ENCODE results near the gene GPRC5A. TPM values are rescaled to one million over a fixed set of nuclear protein-coding genes. Genes with fewer than 3 reads are reported as not detected.

Gene GPRC5A
- total RNA-seq, 1 donor from 2014 or later = not detected

DNA sequence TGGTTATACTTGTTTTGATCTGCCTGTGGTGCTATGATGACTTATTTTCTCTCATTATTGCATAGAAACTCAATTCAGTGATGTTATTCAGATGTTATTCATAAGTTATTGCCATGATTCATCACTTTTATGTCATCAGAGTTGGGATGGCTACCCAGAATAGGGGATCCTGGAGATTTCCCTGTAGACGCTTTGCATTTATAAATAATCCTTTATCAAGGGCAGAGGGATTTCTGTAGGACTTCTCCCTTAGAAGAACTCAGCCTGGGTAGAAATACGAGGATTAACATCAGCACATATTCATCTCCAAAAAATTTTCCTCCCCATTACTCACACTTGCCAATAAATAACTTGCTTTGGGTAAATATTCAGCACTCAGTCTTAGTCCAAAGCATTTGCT, 4.9 kb downstream of the GPRC5A start:
- no peak for DNase-seq (ENCODE audit: low read depth, low spot score)
- Mint-ChIP-seq H3K27ac (ENCODE audit: unreplicated experiment) (no peak overlapping the region), H3K4me1 (no peaks in the 10 kb centered on the region), H3K27me3 (ENCODE audit: low read depth) (peaks cover 48% of the 10 kb centered on the region), H3K36me3 (ENCODE audit: low read depth) (no peaks in the 10 kb centered on the region), H3K9me3 (no peaks in the 10 kb centered on the region), H3K4me3 (no peak overlapping the region)
- TF ChIP-seq, protein P1, sequence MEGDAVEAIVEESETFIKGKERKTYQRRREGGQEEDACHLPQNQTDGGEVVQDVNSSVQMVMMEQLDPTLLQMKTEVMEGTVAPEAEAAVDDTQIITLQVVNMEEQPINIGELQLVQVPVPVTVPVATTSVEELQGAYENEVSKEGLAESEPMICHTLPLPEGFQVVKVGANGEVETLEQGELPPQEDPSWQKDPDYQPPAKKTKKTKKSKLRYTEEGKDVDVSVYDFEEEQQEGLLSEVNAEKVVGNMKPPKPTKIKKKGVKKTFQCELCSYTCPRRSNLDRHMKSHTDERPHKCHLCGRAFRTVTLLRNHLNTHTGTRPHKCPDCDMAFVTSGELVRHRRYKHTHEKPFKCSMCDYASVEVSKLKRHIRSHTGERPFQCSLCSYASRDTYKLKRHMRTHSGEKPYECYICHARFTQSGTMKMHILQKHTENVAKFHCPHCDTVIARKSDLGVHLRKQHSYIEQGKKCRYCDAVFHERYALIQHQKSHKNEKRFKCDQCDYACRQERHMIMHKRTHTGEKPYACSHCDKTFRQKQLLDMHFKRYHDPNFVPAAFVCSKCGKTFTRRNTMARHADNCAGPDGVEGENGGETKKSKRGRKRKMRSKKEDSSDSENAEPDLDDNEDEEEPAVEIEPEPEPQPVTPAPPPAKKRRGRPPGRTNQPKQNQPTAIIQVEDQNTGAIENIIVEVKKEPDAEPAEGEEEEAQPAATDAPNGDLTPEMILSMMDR (conservative IDR thresholded peaks at IDR 0.05) = no peak

DNA sequence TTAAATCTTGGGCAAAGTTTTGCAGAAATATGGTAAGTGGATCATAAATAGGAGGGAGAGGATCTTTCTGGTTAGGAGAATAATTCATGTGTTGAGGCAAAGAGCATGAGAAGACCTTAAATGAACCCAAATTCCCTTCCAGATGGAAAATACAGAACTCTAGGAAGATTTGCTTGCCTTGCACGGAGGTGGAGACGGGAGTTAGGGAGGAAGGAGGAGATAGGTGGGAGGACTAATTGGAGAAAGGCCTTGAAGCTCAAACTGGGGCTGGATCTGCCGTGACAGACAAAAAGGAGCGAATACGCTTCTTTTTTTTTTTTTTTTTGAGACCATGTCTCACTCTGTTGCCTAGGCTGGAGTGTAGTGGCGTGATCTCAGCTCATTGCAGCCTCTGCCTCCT, 5.9 kb downstream of the GPRC5A start:
- Mint-ChIP-seq H3K4me3 (no peak overlapping the region), H3K27me3 (ENCODE audit: low read depth) (peaks cover 44% of the 10 kb centered on the region), H3K36me3 (ENCODE audit: low read depth) (no peaks in the 10 kb centered on the region), H3K4me1 (no peaks in the 10 kb centered on the region), H3K27ac (ENCODE audit: unreplicated experiment) (no peak overlapping the region), H3K9me3 (no peaks in the 10 kb centered on the region)
- DNase-seq (ENCODE audit: low read depth, low spot score) = no peak
- TF ChIP-seq, protein P1 (conservative IDR thresholded peaks at IDR 0.05) = no peak

GRCh38 chr12:12898136-12898717, 6.9 kb downstream of the GPRC5A start:
- Mint-ChIP-seq H3K9me3 (no peaks in the 10 kb centered on the region), H3K4me1 (no peaks in the 10 kb centered on the region), H3K36me3 (ENCODE audit: low read depth) (no peaks in the 10 kb centered on the region), H3K4me3 (no peak overlapping the region), H3K27ac (ENCODE audit: unreplicated experiment) (no peak overlapping the region), H3K27me3 (ENCODE audit: low read depth) (peaks cover 34% of the 10 kb centered on the region)
- DNase-seq (ENCODE audit: low read depth, low spot score) = no peak
- TF ChIP-seq, protein P1 (conservative IDR thresholded peaks at IDR 0.05) = no peak

- H3K4me3 Mint-ChIP-seq = no peak overlapping the region
- TF ChIP-seq, protein P1 (conservative IDR thresholded peaks at IDR 0.05) = no peak
- H3K36me3 Mint-ChIP-seq (ENCODE audit: low read depth) = no peaks in the 10 kb centered on the region
- H3K9me3 Mint-ChIP-seq = no peaks in the 10 kb centered on the region
- no peak overlapping the region for H3K27ac Mint-ChIP-seq (ENCODE audit: unreplicated experiment)
- no peaks in the 10 kb centered on the region for H3K4me1 Mint-ChIP-seq
- H3K27me3 Mint-ChIP-seq (ENCODE audit: low read depth) = peaks cover 26% of the 10 kb centered on the region
- DNase-seq (ENCODE audit: low read depth, low spot score) = no peak
Measured at GRCh38 chr12:12898911-12899511, 7.6 kb downstream of the GPRC5A start.

DNA sequence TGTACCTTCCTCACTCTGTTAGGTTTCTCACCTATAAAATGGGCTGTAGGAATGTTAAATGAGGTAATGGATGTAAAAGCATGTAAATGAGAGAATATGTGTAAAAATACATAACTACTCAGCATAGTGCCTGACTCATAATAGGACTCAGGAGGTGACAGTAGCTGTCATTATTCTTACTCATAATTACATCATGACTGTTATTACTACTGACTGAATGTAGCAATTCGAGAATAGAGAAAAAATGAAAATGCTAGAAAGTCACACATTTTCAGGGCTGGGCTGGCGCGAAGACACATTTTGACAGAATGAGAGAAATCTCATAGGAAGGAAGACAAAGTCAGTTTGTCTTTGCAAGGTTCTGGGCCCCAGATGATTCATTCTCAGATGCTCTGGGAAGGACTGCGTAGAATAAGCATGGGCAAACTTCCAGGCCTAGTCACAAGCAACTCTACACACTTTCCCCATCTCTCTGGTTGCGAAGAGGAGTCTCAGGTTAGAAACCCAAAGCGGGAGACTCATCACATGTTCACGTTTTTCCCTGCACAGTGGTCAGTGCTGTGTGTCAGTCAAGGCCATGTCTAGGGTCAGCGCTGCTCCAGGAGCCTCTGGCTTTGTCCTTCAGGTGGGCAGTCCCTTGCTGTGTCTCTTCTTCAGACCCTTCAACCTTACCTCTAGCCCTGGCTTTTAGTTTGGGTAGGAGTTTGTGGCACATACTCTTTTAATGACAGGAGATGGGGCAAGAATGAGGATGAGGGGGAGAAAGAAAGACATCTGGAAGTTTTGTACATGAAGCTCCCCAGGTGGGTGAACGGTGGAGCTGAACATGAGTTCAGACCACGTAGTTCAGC, 8.4 kb downstream of the GPRC5A start:
- peaks cover 22% of the 10 kb centered on the region for H3K27me3 Mint-ChIP-seq (ENCODE audit: low read depth)
- no peak overlapping the region for H3K27ac Mint-ChIP-seq (ENCODE audit: unreplicated experiment)
- H3K4me1 Mint-ChIP-seq = no peaks in the 10 kb centered on the region
- no peaks in the 10 kb centered on the region for H3K36me3 Mint-ChIP-seq (ENCODE audit: low read depth)
- TF ChIP-seq, protein P1 (conservative IDR thresholded peaks at IDR 0.05) = no peak
- no peak for DNase-seq (ENCODE audit: low read depth, low spot score)
- H3K9me3 Mint-ChIP-seq = no peaks in the 10 kb centered on the region
- no peak overlapping the region for H3K4me3 Mint-ChIP-seq

Measured in neural crest cell (in vitro differentiated cells).